ENCODE measurements around the gene TRIM28. TPM values are rescaled to one million over a fixed set of nuclear protein-coding genes. Genes with fewer than 3 reads are reported as not detected.

Gene TRIM28
- total and polyA plus RNA-seq, 9 of the 15 experiments (the other 6 are each of a cell fraction or from before 2014, with no cell fraction given) = 12.1 to 797 (median 490) TPM

DNA sequence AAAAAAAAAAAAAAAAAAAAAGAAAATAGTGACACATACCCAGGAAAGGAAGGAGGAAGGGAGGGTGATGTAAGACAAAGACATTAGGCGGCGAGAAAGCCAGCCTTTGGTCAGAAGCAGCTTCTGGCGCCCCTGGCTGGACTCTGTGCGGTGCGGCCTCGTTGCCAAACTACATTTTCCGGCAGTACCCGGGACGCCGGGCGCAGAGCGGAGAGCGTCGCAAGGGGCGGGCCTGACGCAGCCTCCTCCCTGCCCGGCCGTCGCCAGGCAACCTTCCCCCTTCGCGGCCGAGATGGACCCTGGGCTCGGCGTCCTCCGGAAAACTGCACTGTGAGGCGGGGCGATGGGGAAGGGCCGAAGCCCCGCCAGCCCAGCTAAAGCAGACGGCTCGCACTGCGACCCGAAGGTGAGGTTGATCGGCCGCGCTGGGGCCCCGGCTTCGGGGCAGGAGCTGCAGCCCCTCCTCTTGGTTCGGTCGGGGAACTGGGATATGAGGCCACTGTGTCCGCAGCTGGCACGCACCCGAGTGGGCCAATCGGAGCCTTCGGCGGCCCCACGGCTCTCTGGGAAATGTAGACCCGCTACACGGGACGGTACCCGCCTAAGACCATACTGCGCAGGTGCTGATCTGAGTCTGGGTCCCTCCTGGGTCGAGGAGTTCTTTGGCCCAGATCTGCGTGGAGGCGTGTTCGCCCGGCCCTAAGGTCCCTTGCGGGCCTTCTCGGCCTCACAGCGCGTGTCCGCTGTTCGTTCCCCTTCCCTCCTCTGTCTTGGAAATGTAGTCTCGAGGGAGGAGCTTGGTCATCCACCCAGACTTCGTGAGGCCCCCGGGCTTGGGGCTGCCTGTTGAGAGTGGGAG, 31.5 kb downstream of the TRIM28 start (continued):
- TF ChIP-seq, protein P1, sequence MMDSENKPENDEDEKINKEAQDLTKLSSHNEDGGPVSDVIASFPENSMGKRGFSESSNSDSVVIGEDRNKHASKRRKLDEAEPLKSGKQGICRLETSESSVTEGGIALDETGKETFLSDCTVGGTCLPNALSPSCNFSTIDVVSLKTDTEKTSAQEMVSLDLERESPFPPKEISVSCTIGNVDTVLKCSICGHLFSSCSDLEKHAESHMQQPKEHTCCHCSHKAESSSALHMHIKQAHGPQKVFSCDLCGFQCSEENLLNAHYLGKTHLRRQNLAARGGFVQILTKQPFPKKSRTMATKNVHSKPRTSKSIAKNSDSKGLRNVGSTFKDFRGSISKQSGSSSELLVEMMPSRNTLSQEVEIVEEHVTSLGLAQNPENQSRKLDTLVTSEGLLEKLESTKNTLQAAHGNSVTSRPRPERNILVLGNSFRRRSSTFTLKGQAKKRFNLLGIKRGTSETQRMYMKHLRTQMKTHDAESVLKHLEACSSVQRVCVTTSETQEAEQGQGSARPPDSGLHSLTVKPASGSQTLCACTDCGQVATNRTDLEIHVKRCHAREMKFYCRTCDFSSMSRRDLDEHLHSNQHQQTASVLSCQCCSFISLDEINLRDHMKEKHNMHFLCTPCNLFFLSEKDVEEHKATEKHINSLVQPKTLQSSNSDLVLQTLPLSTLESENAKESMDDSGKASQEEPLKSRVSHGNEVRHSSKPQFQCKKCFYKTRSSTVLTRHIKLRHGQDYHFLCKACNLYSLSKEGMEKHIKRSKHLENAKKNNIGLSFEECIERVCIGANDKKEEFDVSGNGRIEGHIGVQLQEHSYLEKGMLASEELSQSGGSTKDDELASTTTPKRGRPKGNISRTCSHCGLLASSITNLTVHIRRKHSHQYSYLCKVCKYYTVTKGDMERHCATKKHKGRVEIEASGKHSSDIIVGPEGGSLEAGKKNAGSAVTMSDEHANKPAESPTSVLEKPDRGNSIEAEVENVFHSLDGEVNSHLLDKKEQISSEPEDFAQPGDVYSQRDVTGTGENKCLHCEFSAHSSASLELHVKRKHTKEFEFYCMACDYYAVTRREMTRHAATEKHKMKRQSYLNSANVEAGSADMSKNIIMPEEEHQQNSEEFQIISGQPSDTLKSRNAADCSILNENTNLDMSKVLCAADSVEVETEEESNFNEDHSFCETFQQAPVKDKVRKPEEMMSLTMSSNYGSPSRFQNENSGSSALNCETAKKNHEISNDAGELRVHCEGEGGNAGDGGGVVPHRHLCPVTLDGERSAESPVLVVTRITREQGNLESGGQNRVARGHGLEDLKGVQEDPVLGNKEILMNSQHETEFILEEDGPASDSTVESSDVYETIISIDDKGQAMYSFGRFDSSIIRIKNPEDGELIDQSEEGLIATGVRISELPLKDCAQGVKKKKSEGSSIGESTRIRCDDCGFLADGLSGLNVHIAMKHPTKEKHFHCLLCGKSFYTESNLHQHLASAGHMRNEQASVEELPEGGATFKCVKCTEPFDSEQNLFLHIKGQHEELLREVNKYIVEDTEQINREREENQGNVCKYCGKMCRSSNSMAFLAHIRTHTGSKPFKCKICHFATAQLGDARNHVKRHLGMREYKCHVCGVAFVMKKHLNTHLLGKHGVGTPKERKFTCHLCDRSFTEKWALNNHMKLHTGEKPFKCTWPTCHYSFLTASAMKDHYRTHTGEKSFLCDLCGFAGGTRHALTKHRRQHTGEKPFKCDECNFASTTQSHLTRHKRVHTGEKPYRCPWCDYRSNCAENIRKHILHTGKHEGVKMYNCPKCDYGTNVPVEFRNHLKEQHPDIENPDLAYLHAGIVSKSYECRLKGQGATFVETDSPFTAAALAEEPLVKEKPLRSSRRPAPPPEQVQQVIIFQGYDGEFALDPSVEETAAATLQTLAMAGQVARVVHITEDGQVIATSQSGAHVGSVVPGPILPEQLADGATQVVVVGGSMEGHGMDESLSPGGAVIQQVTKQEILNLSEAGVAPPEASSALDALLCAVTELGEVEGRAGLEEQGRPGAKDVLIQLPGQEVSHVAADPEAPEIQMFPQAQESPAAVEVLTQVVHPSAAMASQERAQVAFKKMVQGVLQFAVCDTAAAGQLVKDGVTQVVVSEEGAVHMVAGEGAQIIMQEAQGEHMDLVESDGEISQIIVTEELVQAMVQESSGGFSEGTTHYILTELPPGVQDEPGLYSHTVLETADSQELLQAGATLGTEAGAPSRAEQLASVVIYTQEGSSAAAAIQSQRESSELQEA (IDR thresholded peaks at IDR 0.05; ENCODE audit: low read depth) = peak; percentile 68; the same call in 1 of the 2 replicates
- TF ChIP-seq SAP30 (IDR thresholded peaks at IDR 0.05; ENCODE audit: borderline replicate concordance, insufficient read depth, low read depth, low read length, poor library complexity, severe bottlenecking) (peak; percentile 68), SMAD1 (IDR thresholded peaks at IDR 0.05; ENCODE audit: low read depth, low read length, partially characterized antibody) (peak; percentile 24), GATAD2B (IDR thresholded peaks at IDR 0.05; ENCODE audit: borderline replicate concordance) (no peak), ZNF699 (CRISPR knock-in tag; IDR thresholded peaks at IDR 0.05; ENCODE audit: insufficient replicate concordance) (no peak), SMAD3 (CRISPR knock-in tag; conservative IDR thresholded peaks at IDR 0.05) (no peak), GABPB2 (CRISPR knock-in tag; conservative IDR thresholded peaks at IDR 0.05) (no peak), NFATC3 (IDR thresholded peaks at IDR 0.05) (no peak)
- TF ChIP-seq, protein P2, sequence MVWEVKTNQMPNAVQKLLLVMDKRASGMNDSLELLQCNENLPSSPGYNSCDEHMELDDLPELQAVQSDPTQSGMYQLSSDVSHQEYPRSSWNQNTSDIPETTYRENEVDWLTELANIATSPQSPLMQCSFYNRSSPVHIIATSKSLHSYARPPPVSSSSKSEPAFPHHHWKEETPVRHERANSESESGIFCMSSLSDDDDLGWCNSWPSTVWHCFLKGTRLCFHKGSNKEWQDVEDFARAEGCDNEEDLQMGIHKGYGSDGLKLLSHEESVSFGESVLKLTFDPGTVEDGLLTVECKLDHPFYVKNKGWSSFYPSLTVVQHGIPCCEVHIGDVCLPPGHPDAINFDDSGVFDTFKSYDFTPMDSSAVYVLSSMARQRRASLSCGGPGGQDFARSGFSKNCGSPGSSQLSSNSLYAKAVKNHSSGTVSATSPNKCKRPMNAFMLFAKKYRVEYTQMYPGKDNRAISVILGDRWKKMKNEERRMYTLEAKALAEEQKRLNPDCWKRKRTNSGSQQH (CRISPR knock-in tag; IDR thresholded peaks at IDR 0.05) = no peak
- TF ChIP-seq, protein P3, sequence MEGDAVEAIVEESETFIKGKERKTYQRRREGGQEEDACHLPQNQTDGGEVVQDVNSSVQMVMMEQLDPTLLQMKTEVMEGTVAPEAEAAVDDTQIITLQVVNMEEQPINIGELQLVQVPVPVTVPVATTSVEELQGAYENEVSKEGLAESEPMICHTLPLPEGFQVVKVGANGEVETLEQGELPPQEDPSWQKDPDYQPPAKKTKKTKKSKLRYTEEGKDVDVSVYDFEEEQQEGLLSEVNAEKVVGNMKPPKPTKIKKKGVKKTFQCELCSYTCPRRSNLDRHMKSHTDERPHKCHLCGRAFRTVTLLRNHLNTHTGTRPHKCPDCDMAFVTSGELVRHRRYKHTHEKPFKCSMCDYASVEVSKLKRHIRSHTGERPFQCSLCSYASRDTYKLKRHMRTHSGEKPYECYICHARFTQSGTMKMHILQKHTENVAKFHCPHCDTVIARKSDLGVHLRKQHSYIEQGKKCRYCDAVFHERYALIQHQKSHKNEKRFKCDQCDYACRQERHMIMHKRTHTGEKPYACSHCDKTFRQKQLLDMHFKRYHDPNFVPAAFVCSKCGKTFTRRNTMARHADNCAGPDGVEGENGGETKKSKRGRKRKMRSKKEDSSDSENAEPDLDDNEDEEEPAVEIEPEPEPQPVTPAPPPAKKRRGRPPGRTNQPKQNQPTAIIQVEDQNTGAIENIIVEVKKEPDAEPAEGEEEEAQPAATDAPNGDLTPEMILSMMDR (IDR thresholded peaks at IDR 0.05 in 2 of 3, conservative IDR thresholded peaks at IDR 0.05 in 1 of 3; ENCODE audit: insufficient read depth in 2 of 3, low read depth in 1 of 3, low read length in 3 of 3) = peak in 2 of 3 experiments; percentile 23 to 31; a peak in 2 of 6 replicates
- TF ChIP-seq, protein P4, sequence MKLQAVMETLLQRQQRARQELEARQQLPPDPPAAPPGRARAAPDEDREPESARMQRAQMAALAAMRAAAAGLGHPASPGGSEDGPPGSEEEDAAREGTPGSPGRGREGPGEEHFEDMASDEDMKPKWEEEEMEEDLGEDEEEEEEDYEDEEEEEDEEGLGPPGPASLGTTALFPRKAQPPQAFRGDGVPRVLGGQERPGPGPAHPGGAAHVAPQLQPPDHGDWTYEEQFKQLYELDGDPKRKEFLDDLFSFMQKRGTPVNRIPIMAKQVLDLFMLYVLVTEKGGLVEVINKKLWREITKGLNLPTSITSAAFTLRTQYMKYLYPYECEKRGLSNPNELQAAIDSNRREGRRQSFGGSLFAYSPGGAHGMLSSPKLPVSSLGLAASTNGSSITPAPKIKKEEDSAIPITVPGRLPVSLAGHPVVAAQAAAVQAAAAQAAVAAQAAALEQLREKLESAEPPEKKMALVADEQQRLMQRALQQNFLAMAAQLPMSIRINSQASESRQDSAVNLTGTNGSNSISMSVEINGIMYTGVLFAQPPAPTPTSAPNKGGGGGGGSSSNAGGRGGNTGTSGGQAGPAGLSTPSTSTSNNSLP (IDR thresholded peaks at IDR 0.05; ENCODE audit: borderline replicate concordance, low read depth, low read length) = no peak

Data from K562 (cell line).